GM12892 (cell line): ENCODE measurements around the gene TCTN3. TPM values are rescaled to one million over a fixed set of nuclear protein-coding genes. Genes with fewer than 3 reads are reported as not detected.
"Not testable (repeated sequence)": the region's sequence is repeated elsewhere in the genome, so short reads cannot be mapped to it uniquely, and the experiment has no call there.

Experiments
- DNase-seq: peaks from one replicate; pipeline ENCODE4 v3.0.0; 2011; ENCODE audit not compliant: insufficient read length
- FAIRE-seq: peaks from 2 replicates; lab custom pipeline; 2011; peaks lifted over from hg19 to GRCh38; lab: Jason Lieb, UNC
- POLR2A ChIP-seq: IDR thresholded peaks from 2 replicates; pipeline ENCODE4 v1.6.1; 2011; ENCODE audit warnings: low read depth, low read length, control low read depth
- POLR2AphosphoS5 ChIP-seq: IDR thresholded peaks from 2 replicates; pipeline ENCODE4 v1.6.1; 2011; ENCODE audit warnings: low read depth, low read length, control low read depth
- TAF1 ChIP-seq: IDR thresholded peaks from 2 replicates; pipeline ENCODE4 v1.6.1; 2011; ENCODE audit warnings: low read depth, mild to moderate bottlenecking, control low read depth, low read length, borderline replicate concordance
- polyA plus RNA-seq: library from polyadenylated mRNA; unstranded; fragments of >200 nt; gene quantifications from one replicate; pipeline ENCODE4 v1.2.1, GENCODE V29; 2012; ENCODE audit warnings: missing spikeins, inconsistent platforms; ENCODE audit not compliant: missing spikeins

TCTN3 gene, protein sequence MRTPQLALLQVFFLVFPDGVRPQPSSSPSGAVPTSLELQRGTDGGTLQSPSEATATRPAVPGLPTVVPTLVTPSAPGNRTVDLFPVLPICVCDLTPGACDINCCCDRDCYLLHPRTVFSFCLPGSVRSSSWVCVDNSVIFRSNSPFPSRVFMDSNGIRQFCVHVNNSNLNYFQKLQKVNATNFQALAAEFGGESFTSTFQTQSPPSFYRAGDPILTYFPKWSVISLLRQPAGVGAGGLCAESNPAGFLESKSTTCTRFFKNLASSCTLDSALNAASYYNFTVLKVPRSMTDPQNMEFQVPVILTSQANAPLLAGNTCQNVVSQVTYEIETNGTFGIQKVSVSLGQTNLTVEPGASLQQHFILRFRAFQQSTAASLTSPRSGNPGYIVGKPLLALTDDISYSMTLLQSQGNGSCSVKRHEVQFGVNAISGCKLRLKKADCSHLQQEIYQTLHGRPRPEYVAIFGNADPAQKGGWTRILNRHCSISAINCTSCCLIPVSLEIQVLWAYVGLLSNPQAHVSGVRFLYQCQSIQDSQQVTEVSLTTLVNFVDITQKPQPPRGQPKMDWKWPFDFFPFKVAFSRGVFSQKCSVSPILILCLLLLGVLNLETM
- 20.8 TPM for polyA plus RNA-seq

DNA sequence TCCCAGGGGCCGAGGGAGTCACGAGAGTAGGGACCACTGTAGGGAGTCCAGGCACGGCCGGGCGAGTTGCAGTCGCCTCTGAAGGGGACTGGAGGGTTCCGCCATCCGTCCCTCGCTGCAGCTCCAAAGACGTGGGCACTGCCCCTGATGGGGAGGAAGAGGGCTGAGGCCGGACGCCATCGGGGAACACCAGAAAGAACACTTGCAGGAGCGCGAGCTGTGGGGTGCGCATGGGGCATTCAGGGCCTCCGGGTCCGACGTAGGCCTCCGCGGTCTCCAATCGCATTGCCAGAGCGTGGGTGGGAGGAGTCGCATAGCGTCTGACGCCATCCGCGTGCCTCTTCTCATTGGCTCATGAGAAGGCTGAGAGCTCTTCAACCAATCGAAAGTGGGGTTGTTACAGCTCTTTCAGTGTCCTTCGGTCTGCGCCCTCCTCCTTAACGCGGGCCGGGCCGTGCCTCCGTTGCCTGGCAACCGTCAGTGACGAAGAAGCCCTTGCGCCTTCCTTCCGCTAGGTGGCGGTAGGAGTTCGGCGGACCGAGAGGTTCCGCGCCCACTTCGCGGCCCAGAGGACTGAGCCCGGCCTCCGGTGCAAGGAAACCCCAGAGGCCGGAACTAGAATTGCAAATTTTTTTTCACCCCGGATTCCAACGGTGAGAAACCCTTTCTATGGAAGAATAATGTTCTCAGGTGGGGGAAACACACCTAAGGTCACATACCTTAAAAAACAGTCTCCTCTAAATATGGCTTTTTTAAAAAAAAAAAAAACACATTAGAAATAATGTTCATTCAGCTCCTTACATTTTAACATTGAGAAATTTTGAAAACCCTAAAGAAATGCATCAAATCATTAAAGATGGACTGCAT lies at the start of gene TCTN3:
Gene TCTN3 (minus strand): TSS at position 260 of the 867 bp plus-strand sequence. CDS start 28 bp downstream, at position 232.
- peak; percentile 82 for TF ChIP-seq POLR2AphosphoS5
- TF ChIP-seq TAF1, result peak; percentile 47; the same call in 1 of the 2 replicates
- peak; percentile 84 for TF ChIP-seq POLR2A
- DNase-seq (peak; percentile 89), FAIRE-seq (peak; percentile 99)

DNA sequence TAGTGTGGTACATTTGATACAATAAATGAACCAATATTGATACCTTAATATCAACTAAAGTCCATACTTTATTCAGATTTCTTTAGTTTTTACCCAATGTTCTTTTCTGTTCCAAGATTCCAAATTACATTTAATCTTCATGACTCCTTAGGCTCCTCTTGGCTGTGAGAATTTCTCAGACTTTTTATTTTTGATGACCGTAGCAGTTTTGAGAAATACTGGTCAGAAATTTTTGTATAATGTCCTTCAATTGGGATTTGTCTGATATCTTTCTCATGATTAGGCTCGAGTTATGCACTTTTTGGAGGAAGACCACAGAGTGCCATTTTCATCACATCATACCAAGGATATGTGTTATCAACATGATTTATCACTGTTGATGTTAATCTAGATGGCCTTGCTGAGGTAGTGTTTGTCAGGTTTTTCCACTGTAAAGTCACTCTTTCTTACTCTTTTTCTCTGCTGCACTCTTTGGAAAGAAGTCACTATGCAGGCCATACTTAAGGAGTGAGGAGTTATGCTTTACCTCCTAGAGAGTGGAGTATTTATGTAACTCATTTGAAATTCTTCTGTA lies 49.3 kb upstream of the TCTN3 start:
- TF ChIP-seq TAF1 (no peak), POLR2AphosphoS5 (no peak), POLR2A (no peak)
- DNase-seq, result no peak
- peak; percentile 93 for FAIRE-seq

DNA sequence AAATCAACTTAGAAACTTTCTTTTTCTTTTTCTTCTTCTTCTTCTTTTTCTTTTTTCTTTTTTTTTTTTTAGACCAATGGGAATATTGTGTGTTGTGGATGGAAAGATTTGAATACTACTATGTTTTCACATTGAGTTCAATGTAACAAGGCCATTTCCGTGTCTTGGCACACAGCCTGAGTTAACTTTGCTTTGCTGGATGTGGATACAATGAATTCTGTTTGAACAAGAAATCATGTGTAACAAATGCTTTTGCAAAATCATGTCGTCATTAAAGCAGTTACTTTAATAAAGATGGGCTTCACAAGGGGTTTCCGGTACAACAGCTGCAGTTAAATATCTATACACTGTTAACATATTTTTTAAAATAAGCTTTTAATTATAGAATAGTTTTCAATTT lies 48.8 kb upstream of the TCTN3 start:
- FAIRE-seq (peak; percentile 33), DNase-seq (no peak)
- TF ChIP-seq POLR2A (no peak), POLR2AphosphoS5 (no peak), TAF1 (no peak)

DNA sequence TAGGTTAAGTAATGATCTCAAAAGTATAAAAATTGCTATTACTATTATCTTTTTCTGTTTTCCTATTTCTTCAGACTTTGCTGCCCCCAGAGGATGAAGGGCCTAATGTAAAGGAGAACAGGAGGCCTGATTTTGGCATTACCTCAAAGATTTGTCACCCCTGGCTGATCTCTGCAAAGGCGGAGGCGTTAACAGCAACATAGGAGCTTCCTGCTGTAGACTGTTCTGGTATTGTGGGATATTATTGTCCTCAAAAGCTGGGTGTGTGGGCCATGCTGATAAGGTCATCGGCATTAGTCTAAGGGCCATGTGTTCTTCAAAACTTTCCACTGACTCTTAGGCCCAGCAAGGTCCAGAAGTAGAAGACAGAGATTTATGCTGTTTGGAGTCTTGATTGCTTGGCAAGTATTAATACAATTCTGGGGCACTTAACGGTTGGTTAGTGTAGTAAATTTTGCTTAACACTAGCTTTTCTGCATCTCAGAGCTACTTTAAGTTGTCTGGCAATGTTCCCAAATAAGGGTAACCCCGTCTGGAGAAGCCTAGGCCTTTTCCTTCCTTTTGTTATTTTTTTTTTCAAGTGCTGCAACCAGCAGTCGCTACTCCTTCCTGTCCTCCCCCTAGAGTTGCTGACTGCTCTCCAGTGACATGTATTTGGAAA lies 48.2 kb upstream of the TCTN3 start:
- peak; percentile 93 for FAIRE-seq
- TF ChIP-seq POLR2AphosphoS5, result peak; percentile 57
- peak; percentile 53; the same call in 1 of the 2 replicates for TF ChIP-seq POLR2A
- no peak for TF ChIP-seq TAF1
- DNase-seq, result no peak

DNA sequence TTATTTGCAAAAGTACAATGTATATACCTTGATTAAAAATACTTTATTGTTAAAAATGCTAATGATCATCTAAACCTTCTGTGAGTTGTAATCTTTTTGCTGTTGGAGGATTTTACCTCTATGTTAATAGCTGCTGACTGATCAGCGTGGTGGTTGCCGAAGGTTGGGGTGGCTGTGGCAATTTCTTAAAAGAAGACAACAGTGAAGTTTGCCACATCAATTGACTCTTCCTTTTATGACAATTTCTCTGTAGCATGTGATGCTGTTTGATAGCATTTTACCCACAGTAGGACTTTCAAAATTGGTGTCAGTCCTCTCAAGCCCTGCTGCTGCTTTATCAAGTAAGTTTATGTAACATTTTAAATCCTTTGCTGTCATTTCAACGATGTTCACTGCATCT lies 45.3 kb upstream of the TCTN3 start:
- TF ChIP-seq POLR2AphosphoS5, result no peak
- no peak for TF ChIP-seq TAF1
- no peak for TF ChIP-seq POLR2A
- DNase-seq (no peak), FAIRE-seq (no peak)

DNA sequence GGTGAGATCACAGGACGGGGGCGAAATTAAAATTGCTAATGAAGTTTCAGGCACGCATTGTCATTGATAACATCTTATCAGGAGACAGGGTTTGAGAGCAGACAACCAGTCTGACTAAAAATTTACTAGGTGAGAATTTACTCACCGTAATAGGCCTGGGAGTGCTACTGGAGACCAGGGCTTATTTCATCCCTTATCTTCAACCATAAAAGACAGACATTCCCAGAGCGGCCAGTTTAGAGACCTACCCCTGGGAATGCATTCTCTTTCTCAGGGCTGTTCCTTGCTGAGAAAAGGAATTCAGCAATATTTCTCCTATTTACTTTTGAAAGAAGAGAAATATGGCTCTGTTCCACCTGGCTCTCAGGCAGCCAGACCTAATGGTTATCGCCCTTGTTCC lies 39.2 kb upstream of the TCTN3 start:
- FAIRE-seq, DNase-seq: not testable (repeated sequence)

DNA sequence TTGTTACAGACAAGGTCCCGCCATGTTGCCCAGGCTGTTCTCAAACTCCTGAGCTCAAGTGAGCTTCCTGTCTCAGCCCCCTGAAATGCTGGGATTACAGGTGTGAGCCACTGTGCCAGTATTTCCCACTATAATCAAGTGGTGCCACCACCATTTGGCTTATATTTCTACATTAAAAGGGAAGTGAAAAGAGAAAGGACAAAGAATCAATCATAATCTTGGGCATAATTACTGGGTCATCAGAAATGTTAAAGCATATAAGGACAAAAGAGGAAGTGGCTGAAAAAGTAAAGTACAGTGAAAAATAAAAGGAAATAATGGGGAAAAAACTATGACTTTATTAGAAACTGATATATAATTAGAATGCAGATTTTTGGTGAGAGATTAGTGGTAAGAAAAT lies 36.5 kb upstream of the TCTN3 start:
- DNase-seq, result no peak
- TF ChIP-seq POLR2AphosphoS5 (no peak), POLR2A (no peak), TAF1 (no peak)
- FAIRE-seq, result no peak

DNA sequence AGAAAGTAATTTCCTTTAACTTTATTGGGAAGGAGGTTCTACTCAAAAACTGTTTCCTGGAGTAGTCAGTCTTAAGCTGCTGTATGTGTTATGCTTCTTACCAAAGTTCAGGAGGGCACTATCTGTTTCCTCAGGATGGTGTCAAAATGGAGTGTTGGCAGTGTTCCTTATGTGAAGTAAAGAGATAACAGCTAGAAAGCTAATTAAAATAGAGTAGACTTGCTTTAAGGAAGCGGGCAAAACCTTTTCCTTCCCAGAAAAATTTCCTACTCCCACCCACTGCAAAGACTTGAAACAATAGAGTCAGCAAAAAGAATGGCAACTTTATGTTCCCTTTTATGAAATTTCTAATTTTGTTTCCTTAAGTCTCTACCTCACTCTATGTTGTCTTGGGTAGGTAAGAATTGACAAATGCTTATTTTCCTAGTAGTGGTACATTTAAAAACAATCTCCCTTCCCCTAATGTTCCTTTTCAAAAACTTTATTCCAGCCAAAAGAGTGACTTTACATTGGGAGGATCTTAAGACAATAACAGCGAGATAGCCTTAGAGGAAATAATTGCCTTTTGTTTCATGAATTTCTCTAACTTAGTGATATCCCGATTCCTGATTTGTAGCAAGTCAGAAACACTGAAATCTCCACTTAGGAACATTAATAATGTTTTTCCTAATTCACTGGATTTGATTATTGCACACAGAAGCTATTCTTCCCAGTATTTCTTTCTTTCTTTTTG lies 35.8 kb upstream of the TCTN3 start:
- TF ChIP-seq POLR2AphosphoS5, result no peak
- TF ChIP-seq POLR2A, result no peak
- no peak for TF ChIP-seq TAF1
- DNase-seq (no peak), FAIRE-seq (no peak)

DNA sequence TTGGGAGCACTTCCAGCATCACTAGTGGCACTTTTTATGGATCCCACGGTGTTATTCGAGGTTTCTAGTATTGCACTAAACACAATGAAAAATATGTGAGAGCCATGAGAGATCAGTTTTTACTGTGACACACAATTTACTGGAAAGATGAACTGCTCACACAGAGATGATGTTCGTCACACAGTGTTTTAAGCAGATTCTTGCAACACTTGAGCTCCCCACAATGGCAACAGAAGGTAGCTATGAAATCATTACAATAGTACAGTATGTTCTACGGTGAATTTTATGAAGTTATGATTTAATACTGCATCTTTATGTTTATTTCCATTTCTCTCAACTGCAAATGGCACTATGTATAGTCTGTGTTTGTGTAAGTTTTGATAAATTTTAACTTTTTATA lies 34.8 kb upstream of the TCTN3 start:
- TF ChIP-seq TAF1 (no peak), POLR2AphosphoS5 (no peak), POLR2A (no peak)
- no peak for DNase-seq
- FAIRE-seq, result peak; percentile 63

DNA sequence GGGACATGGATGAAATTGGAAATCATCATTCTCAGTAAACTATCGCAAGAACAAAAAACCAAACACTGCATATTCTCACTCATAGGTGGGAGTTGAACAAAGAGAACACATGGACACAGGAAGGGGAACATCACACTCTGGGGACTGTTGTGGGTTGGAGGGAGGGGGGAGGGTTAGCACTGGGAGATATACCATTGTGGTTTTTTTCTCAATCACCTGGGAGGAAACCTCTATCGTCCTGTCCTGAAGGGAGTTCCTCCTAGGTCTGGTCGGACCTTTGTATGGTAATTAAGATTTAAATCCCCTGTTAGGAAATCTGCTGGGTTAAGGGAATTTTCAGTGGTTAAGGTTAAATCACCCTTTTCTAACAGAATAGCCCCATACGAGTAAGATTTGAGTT lies 28.8 kb upstream of the TCTN3 start:
- not testable (repeated sequence) for FAIRE-seq, DNase-seq

DNA sequence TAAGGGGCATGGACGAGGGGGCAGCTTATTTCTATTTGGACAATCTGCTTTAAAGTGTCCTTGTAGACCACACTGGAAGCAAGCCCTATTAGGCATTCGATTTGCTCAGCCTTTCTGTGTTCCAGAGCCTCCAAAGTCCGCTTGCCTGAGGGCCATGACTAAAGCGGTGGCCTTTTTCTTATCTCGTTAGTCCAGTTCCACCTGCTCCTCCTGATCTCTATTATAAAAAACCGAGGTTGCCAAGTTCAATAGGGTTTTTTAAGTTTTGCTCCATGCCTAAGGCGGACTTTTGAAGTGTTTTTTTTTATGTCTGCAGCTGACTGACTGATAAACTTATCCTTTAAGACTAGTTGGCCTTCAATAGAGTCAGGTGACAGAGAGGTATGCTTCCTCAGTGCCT lies 27.0 kb upstream of the TCTN3 start:
- DNase-seq, FAIRE-seq: not testable (repeated sequence)
